IPS DF 6.9 (cell line): ENCODE measurements around the gene MUC4.

Experiments
- DNase-seq: peaks from one replicate; pipeline ENCODE4 v3.0.0-alpha.2; 2013; ENCODE audit warnings: low read depth, low spot score
- H3K27ac ChIP-seq: one replicate; pipeline ENCODE4 v1.5.1; 2013; ENCODE audit warnings: low read length, control low read depth
- H3K27me3 ChIP-seq: 2 replicates; pipeline ENCODE4 v1.6.1; 2013; ENCODE audit warnings: mild to moderate bottlenecking, low read length; ENCODE audit not compliant: control insufficient read depth, insufficient read depth
- H3K36me3 ChIP-seq: 2 replicates; pipeline ENCODE4 v1.6.1; 2013; ENCODE audit warnings: low read length; ENCODE audit not compliant: control insufficient read depth, insufficient read depth
- H3K4me1 ChIP-seq: 2 replicates; pipeline ENCODE4 v1.6.1; 2013; ENCODE audit warnings: low read length; ENCODE audit not compliant: control insufficient read depth, insufficient read depth
- H3K4me3 ChIP-seq: 2 replicates; pipeline ENCODE4 v1.5.1; 2013; ENCODE audit warnings: mild to moderate bottlenecking, low read length
- H3K9me3 ChIP-seq: 2 replicates; pipeline ENCODE4 v1.6.1; 2013; ENCODE audit warnings: low read length, inconsistent platforms; ENCODE audit not compliant: control insufficient read depth, insufficient read depth
- WGBS: extraction: QIAGEN DNeasy Blood & Tissue Kit; methylation state at CpG from one replicate; pipeline ENCODE4 v1.1.7; 2013; ENCODE audit warnings: mixed read lengths, missing lambda C conversion rate; ENCODE audit not compliant: insufficient read length, insufficient coverage; 5-methylcytosine and 5-hydroxymethylcytosine counted together

Gene MUC4

GRCh38 chr3:195850857-195851543, 39.3 kb upstream of the MUC4 start:
- Histone ChIP-seq H3K9me3 (no peaks in the 10 kb centered on the region), H3K4me1 (peaks cover 5% of the 10 kb centered on the region), H3K4me3 (no peak overlapping the region), H3K36me3 (no peaks in the 10 kb centered on the region; the same call in 1 of the 2 replicates), H3K27me3 (no peaks in the 10 kb centered on the region), H3K27ac (no peak overlapping the region)
- WGBS: no CpG with 5 or more reads among the region's 31 CpGs
- DNase-seq: peak; percentile 84

GRCh38 chr3:195849322-195850074, 37.8 kb upstream of the MUC4 start:
- Histone ChIP-seq H3K4me1 (peaks cover 5% of the 10 kb centered on the region), H3K9me3 (no peaks in the 10 kb centered on the region), H3K36me3 (no peaks in the 10 kb centered on the region; the same call in 1 of the 2 replicates), H3K4me3 (no peak overlapping the region), H3K27ac (no peak overlapping the region), H3K27me3 (no peaks in the 10 kb centered on the region)
- no CpG with 5 or more reads among the region's 53 CpGs for WGBS
- no peak for DNase-seq

GRCh38 chr3:195847055-195847950, 35.6 kb upstream of the MUC4 start:
- WGBS: no CpG with 5 or more reads among the region's 24 CpGs
- Histone ChIP-seq H3K9me3 (no peaks in the 10 kb centered on the region), H3K27ac (no peak overlapping the region), H3K4me1 (peaks cover 3% of the 10 kb centered on the region), H3K4me3 (no peak overlapping the region), H3K27me3 (no peaks in the 10 kb centered on the region), H3K36me3 (no peaks in the 10 kb centered on the region; the same call in 1 of the 2 replicates)
- DNase-seq: no peak

GRCh38 chr3:195845483-195845882, 33.8 kb upstream of the MUC4 start:
- 100% methylated on average over 2 of the region's 6 CpGs for WGBS
- no peak for DNase-seq
- no peak overlapping the region for H3K27ac ChIP-seq

GRCh38 chr3:195844671-195845218, 33.0 kb upstream of the MUC4 start:
- Histone ChIP-seq H3K9me3 (no peaks in the 10 kb centered on the region), H3K36me3 (no peaks in the 10 kb centered on the region; the same call in 1 of the 2 replicates), H3K4me1 (peaks cover 4% of the 10 kb centered on the region), H3K4me3 (no peak overlapping the region), H3K27me3 (no peaks in the 10 kb centered on the region), H3K27ac (no peak overlapping the region)
- 100% methylated on average over 2 of the region's 7 CpGs for WGBS
- DNase-seq: no peak

More at GRCh38 chr3:195845483-195845882, 33.8 kb upstream of the MUC4 start:
- peaks cover 3% of the 10 kb centered on the region for H3K4me1 ChIP-seq
- no peaks in the 10 kb centered on the region for H3K27me3 ChIP-seq
- H3K9me3 ChIP-seq: no peaks in the 10 kb centered on the region
- H3K4me3 ChIP-seq: no peak overlapping the region
- no peaks in the 10 kb centered on the region; the same call in 1 of the 2 replicates for H3K36me3 ChIP-seq

- WGBS: no CpG with 5 or more reads among the region's 19 CpGs
- no peaks in the 10 kb centered on the region for H3K9me3 ChIP-seq
- no peak for DNase-seq
- no peaks in the 10 kb centered on the region for H3K27me3 ChIP-seq
- H3K27ac ChIP-seq: no peak overlapping the region
- peaks cover 3% of the 10 kb centered on the region for H3K4me1 ChIP-seq
- H3K4me3 ChIP-seq: no peak overlapping the region
- H3K36me3 ChIP-seq: no peaks in the 10 kb centered on the region
These were observed 27.7 kb upstream of the MUC4 start for GRCh38 chr3:195839260-195840010.

- DNase-seq: no peak
- H3K36me3 ChIP-seq: no peaks in the 10 kb centered on the region
- no peaks in the 10 kb centered on the region for H3K9me3 ChIP-seq
- no peaks in the 10 kb centered on the region for H3K27me3 ChIP-seq
- no peak overlapping the region for H3K27ac ChIP-seq
- no CpG with 5 or more reads among the region's 5 CpGs for WGBS
- H3K4me3 ChIP-seq: no peak overlapping the region
- peaks cover 3% of the 10 kb centered on the region for H3K4me1 ChIP-seq
These were observed 27.0 kb upstream of the MUC4 start for GRCh38 chr3:195838714-195839113.

GRCh38 chr3:195836476-195837135, 24.9 kb upstream of the MUC4 start:
- DNase-seq: no peak
- no peaks in the 10 kb centered on the region for H3K9me3 ChIP-seq
- H3K27me3 ChIP-seq: no peaks in the 10 kb centered on the region
- H3K4me1 ChIP-seq: peaks cover 3% of the 10 kb centered on the region
- H3K27ac ChIP-seq: no peak overlapping the region
- no peak overlapping the region for H3K4me3 ChIP-seq
- WGBS: no CpG with 5 or more reads among the region's 14 CpGs
- H3K36me3 ChIP-seq: no peaks in the 10 kb centered on the region

- DNase-seq: no peak
- H3K9me3 ChIP-seq: no peaks in the 10 kb centered on the region
- H3K4me1 ChIP-seq: peaks cover 3% of the 10 kb centered on the region
- no CpG with 5 or more reads among the region's 14 CpGs for WGBS
- no peaks in the 10 kb centered on the region for H3K27me3 ChIP-seq
- no peak overlapping the region for H3K4me3 ChIP-seq
- no peaks in the 10 kb centered on the region for H3K36me3 ChIP-seq
- H3K27ac ChIP-seq: no peak overlapping the region
These were observed 24.1 kb upstream of the MUC4 start for GRCh38 chr3:195835791-195836190.
